Breast epithelium (tissue), 3 donors: ENCODE results near the gene TMEM97.

Source experiments
- POLR2A ChIP-seq: fragments of 450-650 bp; IDR thresholded peaks from one replicate; pipeline ENCODE4 v1.6.1; 2016; ENCODE audit warnings: antibody characterized with exemption, mild to moderate bottlenecking, moderate library complexity
- POLR2AphosphoS5 ChIP-seq, 3 donors: sonication (generic); formaldehyde crosslinking; IDR thresholded peaks; one replicate each; pipeline ENCODE4 v1.6.1; 2017; ENCODE audit warnings: antibody characterized with exemption in 3 of 3
- TF ChIP-seq, protein P1 (sequence below), 3 donors: fragments of 450-650 bp; IDR thresholded peaks; one replicate each; pipeline ENCODE4 v1.5.1; 2016 to 2017; ENCODE audit warnings: antibody characterized with exemption in 3 of 3, mild to moderate bottlenecking in 3 of 3, moderate library complexity in 3 of 3

DNA sequence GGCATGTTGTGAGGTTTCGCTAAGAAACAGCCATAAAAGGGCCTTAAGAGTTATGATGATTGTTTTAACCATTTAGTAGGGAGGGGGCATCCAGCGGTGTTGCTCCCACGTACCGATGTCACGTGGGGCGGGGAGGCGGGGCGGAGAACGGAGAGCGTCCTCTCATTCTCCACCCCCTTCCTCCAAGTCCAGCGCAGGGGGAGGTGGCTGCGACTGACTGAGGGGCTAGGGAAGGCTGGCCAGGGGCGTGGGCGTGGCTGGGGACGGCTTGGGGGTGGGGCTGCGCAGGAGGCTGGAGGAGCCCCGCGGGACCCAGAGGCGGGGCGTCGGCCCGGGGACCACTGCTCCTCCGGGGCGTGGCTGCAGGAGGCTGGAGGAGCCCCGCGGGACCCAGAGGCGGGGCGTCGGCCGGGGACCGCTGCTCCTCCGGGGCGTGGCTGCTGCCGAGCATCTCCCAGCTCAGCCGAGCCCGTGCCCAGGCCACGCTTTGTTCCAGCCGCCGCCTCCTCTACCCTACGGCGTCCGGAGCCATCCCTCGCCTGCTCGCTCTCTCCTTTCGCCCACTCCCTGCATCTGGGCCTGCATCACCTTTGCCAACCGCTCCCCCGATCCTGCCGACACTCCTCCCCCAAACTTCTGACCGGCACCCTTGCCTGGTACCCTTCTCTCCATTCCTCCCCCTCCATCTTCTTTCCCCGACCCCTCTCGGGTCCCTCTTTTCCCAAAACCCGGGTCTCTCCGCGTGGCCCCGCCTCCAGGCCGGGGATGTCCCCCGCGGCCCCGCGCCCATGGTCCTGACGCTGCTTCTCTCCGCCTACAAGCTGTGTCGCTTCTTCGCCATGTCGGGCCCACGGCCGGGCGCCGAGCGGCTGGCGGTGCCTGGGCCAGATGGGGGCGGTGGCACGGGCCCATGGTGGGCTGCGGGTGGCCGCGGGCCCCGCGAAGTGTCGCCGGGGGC, 52.5 kb downstream of the TMEM97 start, which contains the start of gene SARM1:
- TF ChIP-seq, protein P1, sequence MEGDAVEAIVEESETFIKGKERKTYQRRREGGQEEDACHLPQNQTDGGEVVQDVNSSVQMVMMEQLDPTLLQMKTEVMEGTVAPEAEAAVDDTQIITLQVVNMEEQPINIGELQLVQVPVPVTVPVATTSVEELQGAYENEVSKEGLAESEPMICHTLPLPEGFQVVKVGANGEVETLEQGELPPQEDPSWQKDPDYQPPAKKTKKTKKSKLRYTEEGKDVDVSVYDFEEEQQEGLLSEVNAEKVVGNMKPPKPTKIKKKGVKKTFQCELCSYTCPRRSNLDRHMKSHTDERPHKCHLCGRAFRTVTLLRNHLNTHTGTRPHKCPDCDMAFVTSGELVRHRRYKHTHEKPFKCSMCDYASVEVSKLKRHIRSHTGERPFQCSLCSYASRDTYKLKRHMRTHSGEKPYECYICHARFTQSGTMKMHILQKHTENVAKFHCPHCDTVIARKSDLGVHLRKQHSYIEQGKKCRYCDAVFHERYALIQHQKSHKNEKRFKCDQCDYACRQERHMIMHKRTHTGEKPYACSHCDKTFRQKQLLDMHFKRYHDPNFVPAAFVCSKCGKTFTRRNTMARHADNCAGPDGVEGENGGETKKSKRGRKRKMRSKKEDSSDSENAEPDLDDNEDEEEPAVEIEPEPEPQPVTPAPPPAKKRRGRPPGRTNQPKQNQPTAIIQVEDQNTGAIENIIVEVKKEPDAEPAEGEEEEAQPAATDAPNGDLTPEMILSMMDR (IDR thresholded peaks at IDR 0.05), result no peak
- TF ChIP-seq POLR2A (no peak), POLR2AphosphoS5 (IDR thresholded peaks at IDR 0.05) (no peak)
